WERI-Rb-1 (cell line): ENCODE data around the gene UBE2O.

Source experiments
- DNase-seq: peaks from one replicate; pipeline ENCODE4 v3.0.0-alpha.2; 2020
- H3K27ac ChIP-seq: fragments of 250-450 bp; sonication (Bioruptor Pico); 2 replicates; pipeline ENCODE4 v1.5.1; 2020; ENCODE audit warnings: mild to moderate bottlenecking, moderate library complexity
- H3K27me3 ChIP-seq: fragments of 250-450 bp; sonication (Bioruptor Pico); 2 replicates; pipeline ENCODE4 v1.5.1; 2021; ENCODE audit warnings: mild to moderate bottlenecking, low read depth, moderate library complexity; ENCODE audit not compliant: insufficient read depth, severe bottlenecking
- H3K36me3 ChIP-seq: fragments of 250-450 bp; sonication (Bioruptor Pico); 2 replicates; pipeline ENCODE4 v1.5.1; 2020; ENCODE audit warnings: mild to moderate bottlenecking, moderate library complexity
- H3K4me3 ChIP-seq: 2 replicates; pipeline ENCODE4 v1.5.1; 2011; ENCODE audit warnings: low read depth, mild to moderate bottlenecking, control low read depth, low read length
- H3K9me3 ChIP-seq: fragments of 250-450 bp; sonication (Bioruptor Pico); 2 replicates; pipeline ENCODE4 v1.5.1; 2021; ENCODE audit warnings: mild to moderate bottlenecking, moderate library complexity; ENCODE audit not compliant: severe bottlenecking
- CTCF ChIP-seq: IDR thresholded peaks from 2 replicates; pipeline ENCODE4 v1.5.1; 2011; ENCODE audit warnings: low read depth, mild to moderate bottlenecking, control low read depth, inconsistent platforms, low read length

Gene UBE2O

GRCh38 chr17:76472258-76472645, 19.3 kb upstream of the UBE2O start:
- no peak for TF ChIP-seq CTCF
- peak; percentile 84 for DNase-seq
- no peaks in the 10 kb centered on the region for H3K27me3 ChIP-seq
- H3K4me3 ChIP-seq: no peak overlapping the region
- peaks cover 36% of the 10 kb centered on the region for H3K36me3 ChIP-seq
- no peaks in the 10 kb centered on the region for H3K9me3 ChIP-seq
- H3K27ac ChIP-seq: peak overlapping the region; percentile 70

- no peak for DNase-seq
- no peak for TF ChIP-seq CTCF
- Histone ChIP-seq H3K4me3 (no peak overlapping the region), H3K27ac (peak overlapping the region; percentile 70), H3K9me3 (no peaks in the 10 kb centered on the region), H3K27me3 (no peaks in the 10 kb centered on the region), H3K36me3 (peaks cover 36% of the 10 kb centered on the region)
Measured at GRCh38 chr17:76471498-76472257, 18.7 kb upstream of the UBE2O start.

GRCh38 chr17:76469991-76470739, 17.2 kb upstream of the UBE2O start:
- no peak for DNase-seq
- Histone ChIP-seq H3K27me3 (no peaks in the 10 kb centered on the region), H3K36me3 (peaks cover 36% of the 10 kb centered on the region), H3K4me3 (no peak overlapping the region), H3K27ac (peak overlapping the region; percentile 97), H3K9me3 (no peaks in the 10 kb centered on the region)
- TF ChIP-seq CTCF: no peak

GRCh38 chr17:76469076-76469990, 16.4 kb upstream of the UBE2O start:
- Histone ChIP-seq H3K4me3 (no peak overlapping the region), H3K9me3 (no peaks in the 10 kb centered on the region), H3K27ac (peak overlapping the region; percentile 97), H3K27me3 (no peaks in the 10 kb centered on the region), H3K36me3 (peaks cover 36% of the 10 kb centered on the region)
- peak; percentile 73 for DNase-seq
- no peak for TF ChIP-seq CTCF

GRCh38 chr17:76468634-76469010, 15.7 kb upstream of the UBE2O start:
- DNase-seq: no peak
- H3K27me3 ChIP-seq: no peaks in the 10 kb centered on the region
- peak overlapping the region; percentile 97 for H3K27ac ChIP-seq
- peak overlapping the region; percentile 42 for H3K4me3 ChIP-seq
- H3K9me3 ChIP-seq: no peaks in the 10 kb centered on the region
- H3K36me3 ChIP-seq: peaks cover 36% of the 10 kb centered on the region
- TF ChIP-seq CTCF: no peak
